ENCODE data around the gene PCA3. TPM values are rescaled to one million over a fixed set of nuclear protein-coding genes. Genes with fewer than 3 reads are reported as not detected.

PCA3 gene
- total and polyA plus RNA-seq, 10 of the 15 experiments (the other 5 are each of a cell fraction or from before 2014, with no cell fraction given) = 0.05 TPM; not detected in 9

- H2AFZ ChIP-seq (ENCODE audit: control insufficient read depth, low read depth, low read length) = no peak overlapping the region
- no peaks in the 10 kb centered on the region for H3K9me3 ChIP-seq (replicated peaks; ENCODE audit: control insufficient read depth, insufficient read depth, low read length)
- H3K36me3 ChIP-seq (ENCODE audit: control insufficient read depth in 2 of 2, insufficient read depth in 2 of 2, low read length in 1 of 2) = no peaks in the 10 kb centered on the region
- H3K27me3 ChIP-seq (replicated peaks in 1 of 2; ENCODE audit: control insufficient read depth in 2 of 2, insufficient read depth in 2 of 2, low read length in 1 of 2) = no peaks in the 10 kb centered on the region; a peak in 1 of 4 replicates
- no peaks in the 10 kb centered on the region for H3K4me1 ChIP-seq (ENCODE audit: control insufficient read depth, insufficient read depth, low read length)
- no peak overlapping the region for H3K4me2 ChIP-seq (ENCODE audit: control insufficient read depth, insufficient read depth)
- in situ Hi-C loops (cut with MboI) = no loop called here
- no TSS peak for BruUV-seq (replicated peaks)
- FAIRE-seq (no peak), DNase-seq (ENCODE audit: low read depth, low spot score) (no peak), ATAC-seq (no peak)
- 25% methylated on average over 1 of the region's 1 CpG for WGBS (ENCODE audit: insufficient coverage, insufficient replicate concordance, low lambda C conversion rate, missing lambda C conversion rate)
- intact Hi-C loops (cut with micrococcal nuclease; ENCODE audit: unreplicated experiment) = no loop called here
- SMC1A ChIA-PET (ENCODE audit: uncharacterized antibody, unreplicated experiment) = no interaction called here
- no peak overlapping the region for H3K27ac ChIP-seq (ENCODE audit: control insufficient read depth, insufficient read depth)
- no peak overlapping the region for H3K9ac ChIP-seq (ENCODE audit: control insufficient read depth, insufficient read depth, low read length)
- H4K20me1 ChIP-seq (ENCODE audit: control insufficient read depth, insufficient read depth) = no peaks in the 10 kb centered on the region
- no peak overlapping the region for H3K4me3 ChIP-seq
- no peaks in the 10 kb centered on the region for H3K79me2 ChIP-seq (ENCODE audit: control insufficient read depth, insufficient read depth, low read length)
- no peak for TF ChIP-seq STAT1 (conservative IDR thresholded peaks at IDR 0.05)
- TF ChIP-seq SIN3A (IDR thresholded peaks at IDR 0.05; ENCODE audit: low read depth, low read length) = no peak
- no peak for TF ChIP-seq CEBPZ (IDR thresholded peaks at IDR 0.05; ENCODE audit: low read depth, low read length)
- TF ChIP-seq POU2F2 (IDR thresholded peaks at IDR 0.05; ENCODE audit: borderline replicate concordance, low read depth, low read length) = no peak
- TF ChIP-seq CHD4 (IDR thresholded peaks at IDR 0.05) = no peak
- TF ChIP-seq CTCF (IDR thresholded peaks at IDR 0.05 in 2 of 3, conservative IDR thresholded peaks at IDR 0.05 in 1 of 3; ENCODE audit: control insufficient read depth in 2 of 3, extremely low read depth in 1 of 3, insufficient read depth in 1 of 3, low read depth in 3 of 3, low read length in 3 of 3) = no peak
- TF ChIP-seq POLR2A (IDR thresholded peaks at IDR 0.05; ENCODE audit: low read depth, low read length) = no peak
- TF ChIP-seq HDGF (IDR thresholded peaks at IDR 0.05) = no peak
- TF ChIP-seq RFX5 (IDR thresholded peaks at IDR 0.05; ENCODE audit: low read depth, low read length) = no peak
- RAD21 ChIA-PET (ENCODE audit: unreplicated experiment) = no interaction called here
- POLR2A ChIA-PET = no interaction called here
- CTCF ChIA-PET = interaction anchor here (1.0 kb wide), 1 partner anchor 34 kb away, joined by 3 read pairs; no protein-coding TSS in a partner anchor
Observed at GRCh38 chr9:76789840-76790239, 25.6 kb downstream of the PCA3 start.

All from GM12878 (cell line).